Hematopoietic multipotent progenitor cell treated with erythropoietin and hydrocortisone succinate and interleukin-3 and kit ligand, for 6 days (in vitro differentiated cells): ENCODE data around the gene SH2D3A.
"Not testable (repeated sequence)": the region's sequence is repeated elsewhere in the genome, so short reads cannot be mapped to it uniquely, and the experiment has no call there.

Source experiments
- DNase-seq: peaks from one replicate; pipeline ENCODE4 v3.0.0-alpha.2; 2015

The SH2D3A gene

DNA sequence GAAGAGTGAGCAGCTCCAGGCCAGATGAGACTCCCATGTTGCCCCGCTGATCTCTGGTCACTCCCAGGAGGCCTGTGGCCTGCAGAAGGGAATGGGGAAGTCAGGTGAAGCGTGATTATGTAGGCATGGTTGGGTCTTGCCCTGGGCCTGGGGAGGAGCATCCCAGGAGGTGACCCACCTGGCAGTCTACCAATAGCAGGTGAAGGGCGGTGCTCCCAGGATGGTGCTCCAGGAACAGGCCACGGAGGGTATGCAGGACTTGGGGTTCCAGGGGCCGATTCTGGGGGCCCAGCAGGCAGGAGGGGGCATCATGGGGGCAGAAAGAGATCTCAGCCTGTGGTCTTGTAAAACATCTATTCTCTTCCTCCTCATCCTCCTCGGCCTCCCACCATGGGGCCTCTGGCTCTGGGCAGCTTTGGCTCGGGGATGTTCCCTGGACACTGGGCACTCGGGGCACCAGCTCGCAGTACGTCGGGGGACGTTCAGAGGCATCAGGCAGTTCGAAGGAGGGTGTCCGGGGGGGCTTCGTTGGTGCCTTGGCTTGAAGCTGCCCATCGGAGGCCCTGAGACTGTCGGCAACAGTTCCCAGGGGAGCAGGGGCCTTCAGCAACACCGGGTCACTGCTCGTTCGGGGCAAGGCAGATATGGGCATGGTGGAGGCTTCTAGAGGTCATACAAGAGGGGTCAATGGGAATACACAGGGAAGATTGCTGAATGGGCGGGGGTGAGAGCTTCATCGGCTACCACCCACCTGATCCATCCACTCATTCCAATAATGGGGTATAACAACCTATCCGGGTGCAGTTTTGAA, 12.4 kb downstream of the SH2D3A start:
- DNase-seq: no peak

DNA sequence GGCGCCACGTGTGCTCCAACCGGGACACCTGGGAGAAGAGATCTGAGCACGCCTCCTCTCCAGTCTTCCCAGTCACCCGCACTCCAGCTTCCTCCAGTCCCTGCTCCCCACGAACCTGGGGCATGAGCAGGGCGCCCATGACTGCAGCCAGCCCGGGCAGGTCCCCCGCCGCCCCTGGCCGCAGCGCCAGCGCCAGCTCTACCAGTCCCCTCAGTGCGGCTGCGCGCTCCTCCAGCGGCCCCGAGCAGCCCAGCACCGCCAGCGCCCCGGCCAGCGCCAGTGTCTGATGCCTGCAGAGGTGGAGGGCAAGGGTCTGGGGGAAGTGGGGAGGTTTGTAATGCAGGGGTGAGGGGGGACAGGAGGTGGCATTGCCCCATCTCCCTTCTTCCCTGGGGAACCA, 13.1 kb downstream of the SH2D3A start:
- no peak for DNase-seq

DNA sequence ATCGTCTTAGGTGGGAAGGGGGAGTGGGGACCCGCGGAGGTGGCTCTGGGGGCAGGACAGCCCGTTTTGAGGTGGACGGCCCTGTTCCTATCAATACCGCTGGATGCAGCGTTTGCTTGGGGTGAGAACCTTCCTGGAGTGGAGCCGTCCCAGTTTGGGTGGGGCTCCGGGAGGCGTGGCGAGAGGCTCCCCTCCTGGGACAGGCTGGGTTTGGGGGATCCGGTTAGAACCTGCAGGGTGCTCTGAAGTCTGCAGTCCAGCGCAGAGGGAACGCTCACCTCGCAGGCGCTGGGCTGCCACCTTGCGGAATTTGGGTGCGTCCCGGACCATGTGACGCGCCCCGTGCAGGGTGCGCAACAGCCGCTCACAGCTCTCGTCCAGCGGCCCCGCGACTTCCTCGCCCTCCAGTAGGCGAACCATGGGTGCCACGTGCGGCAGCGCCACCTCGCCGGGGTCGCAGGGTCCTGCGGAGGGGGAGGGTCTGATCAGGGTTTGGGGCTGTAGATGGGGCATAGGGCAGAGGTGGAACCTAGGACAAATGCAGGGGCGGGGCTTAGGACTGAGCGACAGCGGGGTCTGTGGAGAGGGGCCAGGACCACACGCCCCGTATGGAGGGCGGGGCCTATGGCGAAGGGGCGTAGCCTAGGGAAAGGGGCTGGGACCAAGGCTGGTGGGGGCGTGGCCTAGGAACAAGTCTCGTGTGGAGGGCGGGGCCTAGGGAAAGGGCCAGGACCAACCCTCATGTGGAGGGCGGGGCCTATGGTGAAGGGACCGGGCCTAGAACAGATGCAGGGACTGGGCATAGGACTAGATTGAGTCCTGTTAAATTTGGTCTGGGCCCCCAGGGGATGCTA, 13.8 kb downstream of the SH2D3A start:
- peak; percentile 99 for DNase-seq

DNA sequence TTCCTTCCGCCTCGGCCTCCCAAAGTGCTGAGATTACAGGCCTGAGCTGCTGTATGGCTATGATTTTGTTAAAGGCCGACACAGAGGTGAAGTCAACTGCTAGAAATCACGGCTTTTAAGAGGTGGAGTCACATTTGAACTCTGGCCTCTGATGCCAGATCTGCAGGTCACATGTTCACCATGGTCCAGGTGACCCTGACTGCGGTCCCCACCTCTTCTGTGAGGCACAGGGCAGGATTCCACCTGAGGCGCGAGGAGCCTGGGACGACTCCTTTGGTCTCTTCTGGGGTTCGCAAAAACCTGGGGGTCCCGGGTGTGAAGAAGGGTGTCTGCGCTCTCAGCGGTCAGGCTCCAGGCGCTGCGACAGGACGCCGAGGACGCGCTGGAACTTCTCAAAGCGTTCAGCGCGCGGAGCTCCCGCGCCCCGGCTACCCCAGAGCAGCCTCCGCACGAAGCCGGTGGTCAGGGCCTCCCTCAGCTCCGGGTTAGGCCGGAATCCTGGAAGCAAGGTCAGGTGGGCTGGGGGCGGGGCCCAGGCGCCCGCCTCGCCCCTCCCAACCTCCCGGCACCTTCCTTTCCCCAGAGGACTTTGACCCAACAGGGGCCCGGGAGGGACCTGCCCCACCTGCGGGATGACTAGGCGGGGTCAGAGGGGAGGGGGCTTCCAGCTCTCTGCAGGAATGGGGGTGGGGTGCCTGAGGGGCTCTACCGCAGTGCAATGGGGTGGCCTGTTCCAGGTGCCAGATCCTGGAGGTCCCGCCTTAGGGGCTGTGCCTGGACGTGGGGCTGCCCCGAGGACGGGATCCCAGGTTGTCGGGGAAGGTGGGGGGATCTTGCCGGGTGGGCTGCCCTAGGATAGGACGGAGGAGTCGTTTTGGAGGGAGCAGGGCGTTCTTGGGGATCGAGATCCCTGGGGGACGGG, 14.7 kb downstream of the SH2D3A start:
- DNase-seq: no peak

DNA sequence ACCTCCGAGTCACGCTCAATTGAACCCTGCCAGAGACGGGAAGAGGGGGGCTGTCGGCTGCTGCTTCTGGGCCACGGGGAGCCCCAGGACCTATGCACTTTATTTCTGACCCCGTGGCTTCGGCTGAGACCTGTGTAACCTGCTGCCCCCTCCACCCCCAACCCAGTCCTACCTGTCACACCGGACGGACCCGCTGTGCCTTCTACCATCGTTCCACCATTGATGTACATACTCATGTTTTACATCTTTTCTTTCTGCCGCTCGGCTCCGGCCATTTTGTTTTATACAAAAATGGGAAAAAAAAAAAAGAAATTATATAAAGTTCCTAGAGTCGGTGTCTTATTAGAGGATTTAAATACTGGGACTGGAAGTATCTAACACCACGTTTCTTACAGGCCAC, 16.0 kb downstream of the SH2D3A start:
- no peak for DNase-seq

DNA sequence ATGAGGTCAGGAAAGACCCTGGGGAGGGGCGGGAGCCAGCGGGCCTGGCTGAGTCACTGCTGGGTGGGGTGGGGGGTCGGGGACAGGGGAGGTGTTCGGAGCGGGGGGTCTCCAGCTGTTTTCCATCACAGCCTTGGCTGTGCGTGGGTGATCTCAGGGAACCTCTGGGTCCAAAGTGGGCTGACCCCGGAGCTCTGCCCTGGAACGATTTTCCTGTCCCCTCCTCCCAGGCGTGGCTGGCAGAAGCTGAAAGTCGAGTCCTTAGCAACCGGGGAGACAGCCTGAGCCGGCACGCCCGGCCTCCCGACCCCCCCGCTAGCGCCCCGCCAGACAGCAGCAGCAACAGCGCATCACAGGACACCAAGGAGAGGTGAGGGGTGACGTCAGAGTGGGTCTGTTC, 17.2 kb downstream of the SH2D3A start:
- no peak for DNase-seq

DNA sequence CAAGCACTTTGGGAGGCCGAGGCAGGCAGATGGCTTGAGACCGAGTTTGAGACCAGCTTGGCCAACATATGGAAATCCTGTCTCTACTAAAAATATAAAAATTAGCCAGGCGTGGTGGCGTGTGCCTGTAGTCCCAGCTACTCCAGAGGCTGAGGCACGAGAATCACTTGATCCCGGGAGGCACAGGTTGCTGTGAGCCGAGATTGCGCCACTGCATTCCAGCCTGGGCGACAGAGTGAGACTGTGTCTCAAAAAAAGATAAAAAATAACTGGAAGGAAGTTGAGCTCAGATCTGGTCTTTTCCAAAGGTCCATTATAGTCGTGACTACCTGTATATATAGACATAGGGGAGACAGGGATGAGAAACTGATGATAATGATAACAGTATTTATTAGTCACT, 18.7 kb downstream of the SH2D3A start:
- DNase-seq: not testable (repeated sequence)

DNA sequence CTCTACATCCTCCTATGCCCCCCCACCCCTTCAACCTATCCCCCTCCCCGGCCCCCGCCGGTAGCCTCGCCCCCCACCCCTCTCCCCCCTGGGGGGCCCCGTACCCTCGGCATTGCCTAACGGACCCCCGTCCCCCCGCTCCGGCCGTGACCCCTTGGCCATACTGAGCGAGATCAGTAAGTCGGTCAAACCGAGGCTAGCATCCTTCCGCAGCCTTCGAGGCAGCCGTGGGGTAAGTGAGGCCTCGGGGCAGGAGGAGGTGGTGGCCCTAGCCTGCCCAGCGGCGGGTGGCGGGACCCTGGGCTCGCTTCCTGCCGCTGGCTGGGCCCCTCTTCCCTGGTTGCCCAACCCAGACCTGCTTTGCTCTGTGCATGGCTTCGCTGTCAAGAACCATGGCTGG, 21.3 kb downstream of the SH2D3A start:
- no peak for DNase-seq

DNA sequence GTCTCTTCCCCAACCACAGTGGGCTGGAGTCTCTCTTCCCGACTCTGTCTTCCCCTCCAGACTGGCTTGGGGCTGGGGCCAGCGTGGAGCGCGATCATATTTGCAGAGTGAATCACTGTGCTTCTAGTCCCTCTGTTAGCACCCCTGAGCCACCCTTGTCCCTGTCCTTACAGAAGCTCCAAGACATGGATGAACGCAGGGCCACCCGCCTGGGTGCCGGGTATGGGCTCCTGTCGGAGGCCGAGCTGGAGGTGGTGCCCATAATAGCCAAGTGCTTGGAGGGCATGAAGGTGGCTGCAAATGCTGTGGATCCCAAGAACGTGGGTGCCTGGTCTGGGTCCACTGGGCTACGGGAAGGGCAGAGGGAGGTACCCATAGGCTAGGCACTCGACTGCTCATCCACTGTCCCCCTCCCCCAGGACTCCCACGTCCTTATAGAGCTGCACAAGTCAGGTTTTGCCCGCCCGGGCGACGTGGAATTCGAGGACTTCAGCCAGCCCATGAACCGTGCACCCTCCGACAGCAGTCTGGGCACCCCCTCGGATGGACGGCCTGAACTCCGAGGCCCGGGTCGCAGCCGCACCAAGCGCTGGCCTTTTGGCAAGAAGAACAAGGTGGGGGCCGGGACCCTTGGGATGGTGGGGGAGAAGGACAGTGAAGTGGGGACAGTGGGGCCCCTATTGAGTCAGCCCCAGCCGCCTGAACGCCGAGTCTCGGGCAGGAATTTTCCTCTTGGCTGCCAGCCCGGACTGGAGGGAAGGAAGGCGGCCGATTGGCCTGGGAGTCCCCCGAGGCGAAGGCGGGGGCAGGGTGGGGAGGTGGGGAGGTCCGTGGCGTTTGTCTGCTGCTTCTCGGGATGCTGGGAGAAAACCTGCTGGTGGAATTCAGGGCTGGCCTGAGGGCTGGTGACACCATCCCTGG, 22.6 kb downstream of the SH2D3A start:
- no peak for DNase-seq

DNA sequence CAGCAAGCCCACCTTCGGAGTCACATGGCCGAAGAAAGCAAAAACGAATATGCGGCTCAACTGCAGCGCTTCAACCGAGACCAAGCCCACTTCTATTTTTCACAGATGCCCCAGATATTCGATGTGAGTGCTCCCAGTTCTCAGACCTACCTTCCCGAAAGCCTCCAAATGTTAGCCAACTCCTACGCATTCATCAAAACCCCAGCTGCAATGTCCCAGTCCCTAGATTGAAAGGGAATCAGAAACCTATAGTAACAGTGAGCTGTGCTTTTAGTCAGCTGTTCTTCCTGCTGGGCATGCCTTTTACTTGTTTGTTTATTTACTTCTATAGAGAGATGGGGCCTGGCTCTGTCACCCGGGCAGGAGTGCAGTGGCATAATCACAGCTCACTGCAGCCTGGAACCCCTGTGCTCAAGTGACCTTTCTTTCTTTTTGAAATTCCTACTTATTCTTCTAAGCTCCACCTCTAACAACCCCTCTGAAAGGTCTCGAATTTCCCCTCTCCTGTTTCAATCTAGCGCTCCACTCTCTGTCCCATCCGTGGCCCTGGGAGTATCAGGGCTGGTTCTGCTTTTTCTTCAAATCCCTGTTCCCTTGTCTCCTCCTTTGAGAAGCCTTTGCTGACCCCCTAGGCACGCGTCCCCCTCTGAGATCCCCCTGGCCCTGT, 23.4 kb downstream of the SH2D3A start:
- no peak for DNase-seq

DNA sequence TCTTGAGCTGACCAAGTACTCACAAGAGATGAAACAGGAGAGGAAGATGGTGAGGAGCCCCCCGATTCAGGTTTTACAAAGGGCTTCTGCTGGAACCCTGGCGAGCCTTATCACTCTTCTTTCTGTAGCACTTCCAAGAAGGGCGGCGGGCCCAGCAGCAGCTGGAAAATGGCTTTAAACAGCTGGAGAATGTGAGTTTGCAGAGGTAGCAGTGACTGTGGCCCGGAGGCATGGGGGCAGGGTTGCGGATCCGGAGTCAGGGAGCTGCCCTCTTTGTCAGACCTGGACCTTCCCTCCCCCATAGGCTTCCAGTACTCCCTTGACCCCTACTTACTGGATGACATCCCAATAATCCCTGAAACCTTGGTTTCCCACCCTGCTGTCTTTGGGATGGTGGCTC, 24.2 kb downstream of the SH2D3A start:
- DNase-seq: no peak

DNA sequence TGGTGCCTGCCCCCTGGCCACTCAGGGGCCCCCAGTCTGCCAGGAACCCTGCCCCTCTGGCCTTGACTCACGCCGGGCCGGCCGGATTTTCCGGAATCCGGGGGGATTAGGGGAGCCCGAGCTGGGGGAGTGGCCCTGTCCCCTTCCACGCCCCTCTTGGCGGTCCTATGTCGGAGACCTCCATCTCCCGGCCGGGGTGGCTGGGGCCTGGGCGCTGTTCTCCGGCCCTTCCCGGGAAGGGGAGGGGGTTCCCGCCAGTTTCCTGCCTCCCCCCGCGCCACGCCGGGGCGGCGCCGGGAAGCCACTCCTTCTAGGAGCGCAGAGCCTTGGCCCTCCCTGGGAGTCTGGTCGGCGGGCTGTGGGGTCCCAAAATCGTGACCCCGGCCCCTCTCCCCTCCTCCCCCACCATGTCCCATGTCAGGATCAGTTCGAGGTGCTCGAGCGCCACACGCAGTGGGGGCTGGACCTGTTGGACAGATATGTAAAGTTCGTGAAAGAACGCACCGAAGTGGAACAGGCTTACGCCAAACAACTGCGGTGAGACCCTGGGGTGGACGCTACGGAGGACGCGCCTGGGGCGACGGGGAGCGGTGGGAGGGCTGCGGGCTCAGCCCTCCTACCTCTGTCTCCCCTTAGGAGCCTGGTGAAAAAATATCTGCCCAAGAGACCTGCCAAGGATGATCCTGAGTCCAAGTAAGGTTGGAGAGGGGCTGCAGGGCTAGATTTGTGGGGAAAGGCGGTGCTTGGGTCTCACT, 26.5 kb downstream of the SH2D3A start:
- DNase-seq: no peak

DNA sequence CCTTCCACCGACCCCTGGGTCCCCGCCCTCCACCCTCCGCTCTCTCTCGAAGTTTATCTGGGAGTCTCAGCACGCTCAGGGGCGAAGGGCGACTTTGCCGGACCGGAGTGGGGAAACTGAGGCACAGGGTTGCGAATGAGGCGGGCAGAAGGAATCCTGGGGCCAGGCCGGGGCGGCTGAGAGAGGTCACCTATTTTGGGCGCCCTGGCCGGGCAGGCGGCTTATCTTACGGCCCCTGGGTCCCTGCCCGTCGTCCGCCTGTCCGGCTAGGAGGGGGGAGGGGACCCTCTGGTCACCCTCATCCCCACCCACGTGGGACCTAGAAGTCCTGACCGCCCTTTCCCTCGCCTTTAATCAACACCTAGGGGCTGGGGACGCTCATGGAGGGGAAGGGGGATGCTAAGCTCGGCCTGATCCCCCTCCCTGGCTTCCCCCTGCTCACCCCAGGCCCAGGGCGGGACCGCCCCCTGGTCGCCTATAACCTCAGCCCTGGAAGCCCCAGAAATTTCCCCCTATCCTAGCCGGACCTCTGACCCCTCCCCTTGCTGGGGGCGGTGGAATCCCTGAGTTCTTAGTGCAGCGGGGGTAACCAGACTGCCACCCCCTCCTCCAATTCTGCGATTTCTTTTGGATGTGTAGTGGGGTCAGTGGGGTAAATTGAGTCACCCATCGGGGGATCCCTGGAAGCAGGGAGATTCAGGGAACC, 27.2 kb downstream of the SH2D3A start:
- DNase-seq: no peak

DNA sequence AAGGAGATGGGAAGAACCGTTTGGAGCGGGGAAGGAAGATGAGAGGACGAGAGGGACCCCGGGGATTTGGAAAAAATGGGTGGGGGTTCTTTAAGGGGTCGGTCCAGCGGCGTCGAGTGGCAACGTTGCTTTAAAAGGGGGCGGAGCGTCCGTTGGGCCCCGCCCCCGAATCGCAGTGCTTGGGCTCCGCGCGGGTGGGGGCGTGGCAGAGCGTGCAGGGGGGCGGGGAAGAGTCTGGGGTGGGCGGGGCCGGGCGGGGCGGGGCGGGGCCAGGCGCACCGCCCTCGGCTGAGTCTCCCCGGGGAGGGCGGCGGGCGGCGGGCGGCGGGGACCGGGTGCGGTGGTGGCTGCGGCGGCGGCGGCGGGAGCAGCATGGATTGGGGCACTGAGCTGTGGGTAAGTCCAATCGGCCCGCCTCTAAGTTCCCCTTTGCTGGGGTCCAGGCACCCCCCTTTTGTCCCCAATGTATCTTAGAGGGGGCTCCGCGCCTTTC, 27.8 kb downstream of the SH2D3A start, which contains the start of gene TRIP10:
TRIP10 (plus strand) TSS at position 291 of the 493 bp plus-strand sequence; CDS start at position 373, 82 bp downstream.
- peak; percentile 89 for DNase-seq

DNA sequence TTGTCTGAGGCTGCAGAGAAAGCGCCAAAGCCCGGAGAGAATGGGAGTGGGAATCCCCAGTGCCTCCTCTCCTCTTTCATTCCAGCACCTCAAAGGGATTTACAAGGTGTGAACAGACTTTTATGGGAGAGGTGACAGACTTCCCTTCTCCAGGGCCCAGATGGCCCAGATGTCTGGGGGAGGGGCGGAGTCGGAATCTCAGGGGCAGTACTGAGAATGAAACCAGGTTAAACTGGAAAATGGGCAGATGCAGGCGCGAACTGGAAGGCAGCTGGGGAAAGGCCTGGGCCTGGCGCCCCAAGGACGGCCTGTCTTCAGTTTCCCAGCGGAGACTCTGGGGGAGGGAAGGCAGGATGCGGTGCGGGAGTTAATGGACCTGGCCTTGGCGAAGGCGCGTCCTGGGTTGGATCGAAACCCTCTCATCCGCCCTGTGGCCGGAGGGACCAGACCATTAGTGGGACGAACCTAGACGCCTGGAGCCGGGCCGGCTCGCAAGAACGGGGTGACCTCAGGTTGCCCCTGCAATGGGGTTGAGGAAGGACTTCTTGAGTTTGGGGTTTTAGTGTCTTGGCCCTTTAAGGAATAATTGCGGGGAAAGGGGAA, 28.3 kb downstream of the SH2D3A start:
- DNase-seq: peak; percentile 39

DNA sequence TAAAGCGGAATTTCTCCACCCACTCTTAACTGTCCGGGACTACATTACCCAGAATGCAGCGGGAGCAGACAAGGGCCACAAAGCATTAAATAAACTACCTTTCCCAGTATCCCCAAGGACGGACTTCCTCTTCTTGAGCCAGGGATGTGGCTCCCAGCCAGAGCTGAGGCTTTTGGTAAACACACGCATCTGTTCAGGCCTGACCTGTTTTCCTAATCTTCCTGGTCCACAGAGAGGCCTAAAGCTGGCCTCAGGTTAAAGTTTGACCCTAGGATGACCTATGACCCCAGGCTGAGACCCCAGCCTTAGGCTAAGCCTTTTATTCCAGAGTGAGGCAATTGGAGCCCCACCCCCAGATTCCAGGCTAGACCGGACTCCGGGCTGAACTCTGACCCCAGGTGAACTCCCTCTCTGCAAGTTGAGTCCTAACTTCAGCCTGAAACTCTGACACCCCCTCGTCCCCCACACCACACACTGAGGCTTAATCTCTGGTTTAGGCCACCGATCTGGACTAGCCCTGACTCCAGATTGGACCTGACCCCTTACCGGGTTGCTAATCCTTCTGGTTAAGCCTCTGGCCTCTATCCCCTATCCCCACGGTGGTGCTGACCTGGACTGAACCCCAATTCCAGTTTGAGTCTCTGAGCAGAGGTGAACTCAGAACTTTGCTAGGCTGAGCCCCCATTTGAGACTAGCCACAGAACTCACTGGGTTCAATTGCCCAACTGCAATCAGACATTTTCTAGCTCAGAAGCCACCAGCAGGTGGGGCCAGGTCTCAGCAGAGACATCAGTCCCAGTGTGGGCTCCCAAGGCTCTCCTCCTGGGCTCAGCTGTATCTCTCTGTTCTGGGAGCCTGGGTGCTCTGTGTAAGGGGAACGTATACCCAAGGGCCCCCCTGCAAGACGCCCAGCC, 29.1 kb downstream of the SH2D3A start:
- peak; percentile 96 for DNase-seq

DNA sequence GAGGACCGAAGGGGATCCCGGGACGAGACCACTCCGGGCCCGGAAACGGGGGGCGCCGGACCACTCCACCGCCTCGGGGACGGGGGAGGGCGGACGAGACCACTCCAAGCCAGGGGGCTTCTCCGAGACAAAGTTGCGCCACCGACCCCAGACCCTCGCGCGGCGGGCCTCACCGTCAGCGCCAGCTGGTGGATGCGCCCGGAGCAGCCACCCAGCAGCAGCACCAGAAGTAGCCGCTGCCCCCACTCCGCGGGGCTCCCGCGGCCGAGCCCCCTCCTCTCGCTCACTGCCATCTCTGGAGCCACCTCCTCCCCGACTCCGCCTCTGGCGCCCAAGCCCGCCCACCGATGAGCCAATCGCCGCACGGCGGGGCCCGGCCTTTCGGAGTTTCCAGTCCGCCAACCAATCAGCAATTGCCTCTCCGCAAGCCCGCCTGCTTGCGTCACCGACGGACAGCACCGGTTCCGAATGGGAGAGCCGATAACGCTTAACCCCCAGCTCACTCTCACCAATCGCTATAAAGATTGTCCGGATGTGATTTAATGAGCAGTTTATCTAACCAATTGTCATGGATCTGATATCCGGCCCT, 29.9 kb downstream of the SH2D3A start, which contains the start of gene GPR108:
GPR108 (minus strand) TSS at position 297 of the 589 bp plus-strand sequence; CDS start at position 293, 4 bp downstream.
- DNase-seq: peak; percentile 100
